Omental fat pad (tissue), 4 donors: ENCODE measurements around the gene RILP. TPM values are rescaled to one million over a fixed set of nuclear protein-coding genes. Genes with fewer than 3 reads are reported as not detected.

Experiments
- ATAC-seq: fragments of 150-250 bp; one replicate; pipeline ENCODE4 v1.9.1; 2016; ENCODE audit warnings: mild to moderate bottlenecking, moderate library complexity; ENCODE audit not compliant: low FRiP score
- DNase-seq: peaks from one replicate; pipeline ENCODE4 v3.0.0-alpha.2; 2019; ENCODE audit warnings: low spot score
- total RNA-seq, 4 donors: library from RNA; depleted of rRNA; stranded (reverse); fragments of >200 nt; gene quantifications; one replicate each; pipeline ENCODE4 v1.1.0, GENCODE V29; 2016
- TF ChIP-seq, protein P1 (sequence below), 3 donors: fragments of 450-650 bp; IDR thresholded peaks; one replicate each; pipeline ENCODE4 v1.5.1; 2016 to 2017; ENCODE audit warnings: antibody characterized with exemption in 3 of 3, mild to moderate bottlenecking in 3 of 3, moderate library complexity in 2 of 3

Gene RILP
- total RNA-seq, 4 donors from 2014 or later = 26.5 to 60.5 (median 35.6) TPM

DNA sequence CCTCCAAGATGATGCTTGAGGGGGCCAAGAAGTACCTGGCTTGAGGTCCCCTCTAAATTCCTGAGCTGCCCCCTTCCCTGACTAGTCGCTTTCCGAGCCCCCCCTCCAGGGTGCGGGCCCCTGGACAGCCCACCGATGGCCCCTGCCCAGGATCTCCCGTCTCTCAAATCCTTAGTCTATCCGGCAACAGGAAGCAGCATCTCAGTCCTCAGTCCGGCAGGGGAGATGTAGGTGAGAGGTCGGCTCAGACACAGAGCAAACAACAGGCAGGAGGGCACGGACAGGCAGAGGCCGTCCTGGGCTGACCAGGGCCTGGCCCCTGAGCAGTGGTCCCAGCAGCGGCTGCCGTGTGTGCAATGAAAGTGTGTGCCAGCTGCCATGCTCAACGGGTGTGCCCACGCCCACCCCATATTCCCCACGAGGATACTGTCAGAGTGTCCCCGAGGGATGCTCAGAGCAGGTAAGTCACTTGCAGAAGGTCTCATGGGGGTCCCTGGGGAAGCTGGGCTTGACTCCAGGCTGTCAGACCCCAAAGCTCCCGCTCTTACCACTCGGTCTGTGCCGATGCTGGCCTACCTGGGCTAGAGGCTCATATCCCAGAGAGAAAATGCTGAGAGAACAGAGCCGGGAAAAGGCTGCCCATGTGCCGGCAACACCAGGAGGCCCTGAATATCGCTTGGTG lies 28.3 kb downstream of the RILP start:
- ATAC-seq = no peak
- no peak for DNase-seq
- TF ChIP-seq, protein P1, sequence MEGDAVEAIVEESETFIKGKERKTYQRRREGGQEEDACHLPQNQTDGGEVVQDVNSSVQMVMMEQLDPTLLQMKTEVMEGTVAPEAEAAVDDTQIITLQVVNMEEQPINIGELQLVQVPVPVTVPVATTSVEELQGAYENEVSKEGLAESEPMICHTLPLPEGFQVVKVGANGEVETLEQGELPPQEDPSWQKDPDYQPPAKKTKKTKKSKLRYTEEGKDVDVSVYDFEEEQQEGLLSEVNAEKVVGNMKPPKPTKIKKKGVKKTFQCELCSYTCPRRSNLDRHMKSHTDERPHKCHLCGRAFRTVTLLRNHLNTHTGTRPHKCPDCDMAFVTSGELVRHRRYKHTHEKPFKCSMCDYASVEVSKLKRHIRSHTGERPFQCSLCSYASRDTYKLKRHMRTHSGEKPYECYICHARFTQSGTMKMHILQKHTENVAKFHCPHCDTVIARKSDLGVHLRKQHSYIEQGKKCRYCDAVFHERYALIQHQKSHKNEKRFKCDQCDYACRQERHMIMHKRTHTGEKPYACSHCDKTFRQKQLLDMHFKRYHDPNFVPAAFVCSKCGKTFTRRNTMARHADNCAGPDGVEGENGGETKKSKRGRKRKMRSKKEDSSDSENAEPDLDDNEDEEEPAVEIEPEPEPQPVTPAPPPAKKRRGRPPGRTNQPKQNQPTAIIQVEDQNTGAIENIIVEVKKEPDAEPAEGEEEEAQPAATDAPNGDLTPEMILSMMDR (IDR thresholded peaks at IDR 0.05) = no peak

DNA sequence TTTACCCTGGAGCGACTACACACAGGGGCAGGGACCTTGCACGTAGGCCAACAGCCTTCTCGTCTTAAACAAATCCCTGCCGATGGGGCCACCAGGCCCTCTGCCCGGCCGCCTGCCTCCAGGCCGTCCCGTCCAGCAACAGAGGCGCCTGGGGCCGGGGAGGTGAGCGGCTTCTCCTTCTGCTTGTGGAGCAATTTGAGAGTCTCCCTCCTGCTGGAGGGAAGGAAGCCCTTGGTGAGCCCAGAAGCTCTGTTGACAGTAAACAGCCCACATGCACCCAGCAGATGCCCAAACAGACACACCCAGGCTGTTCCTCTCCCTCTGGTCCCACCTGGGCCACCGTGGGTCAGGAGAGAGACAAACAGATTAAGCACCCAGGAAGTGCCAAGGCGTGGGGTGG lies 29.2 kb downstream of the RILP start:
- TF ChIP-seq, protein P1 (IDR thresholded peaks at IDR 0.05) = no peak
- no peak for DNase-seq
- ATAC-seq = no peak

DNA sequence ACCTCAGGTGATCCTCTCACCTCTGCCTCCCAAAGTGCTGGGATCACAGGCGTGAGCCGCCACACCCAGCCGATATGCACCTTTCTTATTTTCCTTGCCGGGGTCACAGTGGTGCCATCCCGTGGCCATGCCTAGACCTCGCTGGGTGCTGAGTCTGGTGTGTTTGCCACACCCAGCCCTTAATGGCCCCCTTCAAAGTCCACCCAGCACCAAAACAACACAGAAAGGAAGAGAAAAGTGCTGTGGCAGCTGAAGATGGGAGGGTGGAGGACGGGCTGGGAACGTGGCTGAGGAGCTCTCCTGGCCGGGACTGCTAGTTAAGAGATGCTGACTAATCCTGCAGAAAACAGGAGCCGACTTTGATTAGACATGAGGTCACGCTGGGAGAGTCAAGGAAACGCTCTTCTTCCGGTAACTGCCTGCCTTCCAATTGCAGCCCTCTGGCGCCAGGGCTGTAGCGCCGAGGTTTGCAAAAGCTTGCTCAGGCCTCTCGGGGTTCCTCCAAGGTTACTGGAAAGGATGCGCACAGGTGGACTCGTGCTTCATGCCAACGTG lies 32.0 kb downstream of the RILP start:
- TF ChIP-seq, protein P1 (IDR thresholded peaks at IDR 0.05) = no peak
- no peak for DNase-seq
- ATAC-seq = peak; percentile 92

DNA sequence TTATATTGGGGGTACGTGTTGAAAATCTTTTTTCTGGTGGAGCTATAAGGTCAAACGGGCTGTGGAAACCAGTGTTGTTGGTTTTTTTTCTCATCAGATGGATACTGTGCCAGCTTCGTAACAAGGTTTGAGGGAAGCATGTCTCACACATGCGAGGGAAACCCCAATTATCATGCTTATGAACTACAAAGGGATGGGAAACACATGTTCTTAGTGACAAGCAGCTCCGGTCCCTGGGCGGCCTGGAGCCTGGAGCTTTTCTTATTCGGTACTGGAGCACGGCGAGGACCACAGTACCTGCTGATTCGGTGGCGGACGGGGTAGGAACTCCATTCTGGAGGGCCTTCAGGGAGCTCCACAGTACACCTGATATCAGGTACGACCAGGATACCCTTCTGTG lies 33.6 kb downstream of the RILP start:
- ATAC-seq = no peak
- TF ChIP-seq, protein P1 (IDR thresholded peaks at IDR 0.05) = no peak
- DNase-seq = no peak

DNA sequence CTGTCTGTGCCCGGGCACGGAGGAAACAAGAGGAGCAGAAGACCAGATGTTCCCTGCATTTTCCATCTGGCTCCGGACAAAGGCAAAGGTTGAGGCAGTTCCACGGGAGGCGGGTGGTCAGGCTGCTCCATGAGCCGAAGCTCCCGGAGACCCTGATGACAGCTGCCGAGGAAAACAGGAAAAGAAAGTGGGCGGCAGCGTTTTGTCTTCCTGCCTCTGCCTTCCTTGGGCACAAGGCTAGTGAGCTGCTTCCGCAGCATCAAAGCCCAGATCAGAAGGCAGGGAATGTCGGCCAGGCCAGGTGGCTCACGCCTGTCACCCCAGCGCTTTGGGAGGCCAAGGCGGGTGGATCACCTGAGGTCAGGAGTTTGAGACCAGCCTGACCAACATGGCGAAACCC lies 37.3 kb downstream of the RILP start:
- TF ChIP-seq, protein P1 (IDR thresholded peaks at IDR 0.05) = no peak
- no peak for ATAC-seq
- no peak for DNase-seq

DNA sequence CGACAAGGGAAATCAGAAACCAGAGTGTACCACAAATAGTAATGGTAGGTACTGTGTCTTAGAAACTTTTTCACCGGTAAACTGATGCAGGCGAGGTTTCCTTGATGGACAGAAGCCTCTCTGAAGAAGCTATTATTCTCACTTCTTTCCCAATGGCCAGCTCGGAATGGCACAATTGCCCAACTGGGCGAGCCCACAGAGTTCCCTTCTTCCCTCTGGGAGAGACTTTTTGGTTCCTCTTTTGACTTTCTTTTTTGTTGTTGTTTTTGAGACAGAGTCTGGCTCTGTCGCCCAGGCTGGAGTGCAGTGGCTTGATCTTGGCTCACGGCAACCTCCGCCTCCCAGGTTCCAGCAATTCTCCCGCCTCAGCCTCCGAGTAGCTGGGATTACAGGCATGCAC lies 38.0 kb downstream of the RILP start:
- DNase-seq (no peak), ATAC-seq (no peak)
- TF ChIP-seq, protein P1 (IDR thresholded peaks at IDR 0.05) = no peak

DNA sequence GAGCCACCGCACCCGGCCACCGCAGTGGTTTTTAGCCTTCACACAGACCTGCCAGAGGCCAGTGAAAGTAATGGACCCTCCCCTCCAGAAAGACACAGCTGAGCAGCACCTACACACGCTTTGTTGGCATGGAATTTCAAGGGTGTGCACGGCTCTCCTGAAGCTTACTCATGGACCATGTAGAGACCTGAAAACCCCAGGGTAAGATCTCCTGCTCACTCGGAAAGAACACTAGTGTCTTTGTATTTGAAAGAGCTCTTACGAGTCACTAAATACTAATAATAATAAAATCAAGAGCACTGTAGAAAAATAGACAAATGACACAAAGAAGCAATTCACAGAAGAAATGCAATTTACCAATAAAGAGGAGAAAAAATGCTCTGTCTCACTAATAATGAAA lies 41.0 kb downstream of the RILP start:
- DNase-seq (no peak), ATAC-seq (no peak)
- TF ChIP-seq, protein P1 (IDR thresholded peaks at IDR 0.05) = no peak
